HL-60/S4 (cell line): ENCODE results near the gene IL17RB.

Experiments
- in situ Hi-C: fragments of 300-500 bp; cut with MboI; formaldehyde crosslinking; loops from 2 replicates; pipeline ENCODE4 v1.14.3; 2022; ENCODE audit warnings: low sequenced_read_pairs

Gene IL17RB

GRCh38 chr3:53858096-53858741, 11.9 kb downstream of the IL17RB start:
- in situ Hi-C loops = no loop called here

GRCh38 chr3:53859178-53859577, 12.8 kb downstream of the IL17RB start:
- in situ Hi-C loops = no loop called here

- in situ Hi-C loops = no loop called here
Observed at GRCh38 chr3:53860196-53860595, 13.8 kb downstream of the IL17RB start.

- in situ Hi-C loops = no loop called here
Observed at GRCh38 chr3:53862241-53862640, 15.9 kb downstream of the IL17RB start.

GRCh38 chr3:53863145-53863544, 16.8 kb downstream of the IL17RB start:
- in situ Hi-C loops = no loop called here

GRCh38 chr3:53865732-53866499, 19.5 kb downstream of the IL17RB start:
- in situ Hi-C loops = no loop called here

GRCh38 chr3:53880396-53881345, 34.3 kb downstream of the IL17RB start:
- in situ Hi-C loops = no loop called here

GRCh38 chr3:53881691-53882593, 35.6 kb downstream of the IL17RB start, which contains the start of gene ACTR8:
Gene ACTR8 (minus strand): TSS chr3:53882152. CDS start chr3:53882101, 51 bp downstream.
- in situ Hi-C loops = no loop called here

GRCh38 chr3:53883008-53883407, 36.6 kb downstream of the IL17RB start:
- in situ Hi-C loops = no loop called here

- in situ Hi-C loops = no loop called here
Observed at GRCh38 chr3:53884623-53885022, 38.3 kb downstream of the IL17RB start.

GRCh38 chr3:53885239-53885638, 38.9 kb downstream of the IL17RB start:
- in situ Hi-C loops = no loop called here

- in situ Hi-C loops = no loop called here
Observed at GRCh38 chr3:53887446-53887845, 41.1 kb downstream of the IL17RB start.

- in situ Hi-C loops = no loop called here
Observed at GRCh38 chr3:53888232-53888631, 41.9 kb downstream of the IL17RB start.

- in situ Hi-C loops = no loop called here
Observed at GRCh38 chr3:53890726-53891475, 44.5 kb downstream of the IL17RB start.

GRCh38 chr3:53891497-53892285, 45.3 kb downstream of the IL17RB start, which contains the start of gene SELENOK:
Gene SELENOK (minus strand): TSS chr3:53891859.
- in situ Hi-C loops = no loop called here

- in situ Hi-C loops = no loop called here
Observed at GRCh38 chr3:53892286-53892637, 45.9 kb downstream of the IL17RB start.

GRCh38 chr3:53899750-53900149, 53.4 kb downstream of the IL17RB start:
- in situ Hi-C loops = no loop called here

- in situ Hi-C loops = no loop called here
Observed at GRCh38 chr3:53900666-53901331, 54.4 kb downstream of the IL17RB start.
